B cell (primary cell): ENCODE measurements around the gene ARHGAP40. TPM values are rescaled to one million over a fixed set of nuclear protein-coding genes. Genes with fewer than 3 reads are reported as not detected.

Experiments used
- ATAC-seq: fragments of 200-7000 bp; cut with Tn5 transposase; one replicate; pipeline ENCODE4 v1.10.0; 2021; ENCODE audit warnings: low read depth, mild to moderate bottlenecking, moderate number of reproducible peaks, moderate library complexity
- CTCF ChIA-PET: fragments of 350-600 bp; sonication (Branson Sonifier 250); formaldehyde crosslinking; loops from one replicate; lab custom pipeline; 2021; ENCODE audit warnings: antibody characterized with exemption, inconsistent platforms; lab: Charles Lee
- POLR2A ChIA-PET: fragments of 350-600 bp; sonication (Branson Sonifier 250); formaldehyde crosslinking; loops from one replicate; lab custom pipeline; 2021; ENCODE audit warnings: antibody characterized with exemption; lab: Charles Lee
- DNase-seq: peaks from one replicate; pipeline ENCODE4 v3.0.0; 2013
- H2AFZ ChIP-seq: 2 replicates; pipeline ENCODE4 v1.6.1; 2012; ENCODE audit warnings: mild to moderate bottlenecking, low read depth, low read length; ENCODE audit not compliant: insufficient read depth, poor library complexity, severe bottlenecking
- H3K27ac ChIP-seq, 2 donors: 1 replicate in 1 of 2; 2 replicates in 1 of 2; pipeline ENCODE4 v1.5.1; 2012 to 2013; ENCODE audit warnings: low read length in 2 of 2, mild to moderate bottlenecking in 2 of 2, moderate library complexity in 1 of 2
- H3K27me3 ChIP-seq, 4 experiments: fragments of 200-600 bp in 1 of 4; sonication (generic) in 1 of 4; replicated peaks in 1 of 4; 1 replicate in 2 of 4; 2 replicates in 2 of 4; pipeline versions ENCODE4 v1.6.1 to v1.7.0; 2013 to 2016; ENCODE audit warnings: low read length in 3 of 4, mild to moderate bottlenecking in 2 of 4, mixed read lengths in 1 of 4, moderate library complexity in 1 of 4; ENCODE audit not compliant: insufficient read depth in 4 of 4, control insufficient read depth in 3 of 4; ENCODE audit errors: control extremely low read depth in 1 of 4
- H3K36me3 ChIP-seq, 2 experiments: replicated peaks in 1 of 2; 1 replicate in 1 of 2; 2 replicates in 1 of 2; pipeline versions ENCODE4 v1.6.1 to v1.7.1; 2013; ENCODE audit warnings: low read length in 1 of 2; ENCODE audit not compliant: insufficient read depth in 2 of 2, control insufficient read depth in 1 of 2; ENCODE audit errors: control extremely low read depth in 1 of 2, extremely low read depth in 1 of 2
- H3K4me1 ChIP-seq, 2 donors: fragments of 200-600 bp in 1 of 2; sonication (generic) in 1 of 2; 1 replicate in 1 of 2; 2 replicates in 1 of 2; pipeline versions ENCODE4 v1.5.1 to v1.6.1; 2013 to 2017; ENCODE audit warnings: low read length in 2 of 2; ENCODE audit not compliant: control insufficient read depth in 2 of 2, insufficient read depth in 2 of 2
- H3K4me2 ChIP-seq: replicated peaks from 2 replicates; pipeline ENCODE3; 2012; ENCODE audit warnings: mild to moderate bottlenecking, low read depth, low read length; ENCODE audit not compliant: poor library complexity, severe bottlenecking
- H3K4me3 ChIP-seq, 5 experiments: fragments of 200-600 bp in 1 of 5; sonication (generic) in 1 of 5; 1 replicate in 3 of 5; 2 replicates in 2 of 5; pipeline versions ENCODE4 v1.5.1 to v1.7.0; 2011 to 2016; ENCODE audit warnings: low read length in 4 of 5, mild to moderate bottlenecking in 4 of 5, low read depth in 2 of 5, control low read depth in 1 of 5, moderate library complexity in 1 of 5; ENCODE audit not compliant: insufficient read depth in 1 of 5; ENCODE audit errors: control extremely low read depth in 1 of 5, extremely low read depth in 1 of 5
- H3K79me2 ChIP-seq: fragments of 200-600 bp; sonication (generic); one replicate; pipeline ENCODE4 v1.6.0; 2016; ENCODE audit warnings: low read length; ENCODE audit not compliant: control insufficient read depth, insufficient read depth
- H3K9ac ChIP-seq: fragments of 200-600 bp; sonication (generic); 2 replicates; pipeline ENCODE4 v1.6.1; 2017; ENCODE audit warnings: mild to moderate bottlenecking, low read length, moderate library complexity
- H3K9me3 ChIP-seq, 3 donors: one replicate each; pipeline versions ENCODE4 v1.6.1 to v1.7.1; 2013; ENCODE audit warnings: low read length in 2 of 3; ENCODE audit not compliant: control insufficient read depth in 2 of 3, insufficient read depth in 1 of 3; ENCODE audit errors: control extremely low read depth in 1 of 3
- H4K20me1 ChIP-seq: 2 replicates; pipeline ENCODE4 v1.6.0; 2012; ENCODE audit warnings: mild to moderate bottlenecking, low read length; ENCODE audit not compliant: insufficient read depth, control insufficient read depth, poor library complexity, severe bottlenecking
- H3K27ac Mint-ChIP-seq: one replicate; pipeline ENCODE4 v1.8.0; 2021; ENCODE audit warnings: mixed read lengths
- H3K27me3 Mint-ChIP-seq: one replicate; pipeline ENCODE4 v1.8.0; 2021; ENCODE audit warnings: mixed read lengths
- H3K4me1 Mint-ChIP-seq: one replicate; pipeline ENCODE4 v1.8.0; 2021; ENCODE audit warnings: mixed read lengths
- H3K4me3 Mint-ChIP-seq: one replicate; pipeline ENCODE4 v1.8.0; 2021; ENCODE audit warnings: mixed read lengths
- H3K9me3 Mint-ChIP-seq: one replicate; pipeline ENCODE4 v1.8.0; 2022; ENCODE audit warnings: mixed read lengths; ENCODE audit not compliant: insufficient read depth
- CTCF ChIP-seq: fragments of 200-600 bp; IDR thresholded peaks from one replicate; pipeline ENCODE4 v1.8.0; 2022; ENCODE audit warnings: antibody characterized with exemption, mild to moderate bottlenecking
- EZH2 ChIP-seq: IDR thresholded peaks from 2 replicates; pipeline ENCODE4 v1.6.1; 2012; ENCODE audit warnings: borderline replicate concordance, low read depth, mild to moderate bottlenecking, moderate library complexity, low read length; ENCODE audit not compliant: insufficient read depth, poor library complexity, severe bottlenecking
- WGBS: methylation state at CpG from one replicate; pipeline ENCODE4 v1.1.5; 2013; ENCODE audit warnings: missing lambda C conversion rate; ENCODE audit not compliant: insufficient coverage; 5-methylcytosine and 5-hydroxymethylcytosine counted together
- intact Hi-C: fragments of 100-400 bp; cut with micrococcal nuclease; formaldehyde crosslinking; loops from one replicate; pipeline ENCODE4 v1.10.0; 2022
- polyA plus RNA-seq: library from polyadenylated mRNA; depleted of rRNA; stranded (reverse); fragments of >200 nt; gene quantifications from 2 replicates; pipeline ENCODE4 v1.2.3, GENCODE V29; 2012
- total RNA-seq, 2 donors: library from RNA; stranded (reverse); fragments of 120-200 nt in 1 of 2; gene quantifications; 1 replicate in 1 of 2; 2 replicates in 1 of 2; pipeline versions ENCODE4 v1.2.3 to v1.2.4, GENCODE V29; 2013 to 2022

The ARHGAP40 gene
- total and polyA plus RNA-seq, 2 donors (not counting 1 experiment from before 2014, with no cell fraction given): not detected

DNA sequence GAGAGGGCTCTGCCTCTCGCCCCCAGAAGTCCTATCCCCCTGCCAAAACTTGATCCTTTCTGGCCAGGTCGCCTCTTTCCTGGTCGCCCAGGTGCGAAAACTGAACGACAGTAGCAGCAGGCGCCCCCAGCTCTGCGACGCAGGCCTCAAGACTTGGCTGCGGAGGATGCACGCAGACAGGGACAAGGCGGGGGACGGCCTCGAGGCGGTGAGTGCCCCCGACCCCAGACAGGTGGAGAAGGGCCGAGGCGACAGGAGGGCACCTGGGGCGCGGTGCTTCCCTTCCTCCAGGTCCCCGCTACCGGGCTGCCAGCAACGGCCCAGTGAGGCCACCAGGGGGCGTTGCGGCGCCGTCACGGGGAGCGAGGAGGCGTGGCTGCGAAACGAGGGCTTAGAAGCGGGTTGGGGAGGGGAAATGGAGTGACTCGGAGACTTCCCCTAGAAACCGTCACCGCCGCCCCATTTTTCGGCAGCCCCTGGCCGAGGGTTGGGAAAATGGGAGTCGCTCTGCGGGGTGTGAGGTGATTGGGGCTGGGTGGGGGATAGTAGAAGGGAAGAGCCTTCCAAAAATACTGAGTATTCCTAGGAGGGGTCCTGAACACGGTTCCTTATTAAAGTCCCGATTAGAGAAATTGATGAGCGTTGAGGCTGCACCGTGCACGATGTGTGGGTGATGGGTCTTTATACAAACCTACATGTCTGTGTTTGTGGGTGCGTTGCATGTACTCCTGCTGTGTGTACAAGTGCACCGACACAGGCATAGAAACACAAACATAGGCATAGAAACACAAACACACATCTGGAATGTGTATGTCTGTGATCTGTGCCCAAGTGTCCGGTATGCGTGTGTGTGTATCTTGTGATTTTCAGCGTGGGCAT lies 44.6 kb downstream of the ARHGAP40 start:
- Histone ChIP-seq H3K9ac (peak overlapping the region; percentile 37), H3K4me3 (peak overlapping the region in 4 of 5 experiments; percentile 14 to 42 (median 36)), H3K27ac (no peak overlapping the region), H3K9me3 (peaks cover 0 to 6% (median 0%) of the 10 kb centered on the region in 3 donors), H4K20me1 (no peaks in the 10 kb centered on the region), H2AFZ (peak overlapping the region; percentile 53), H3K4me1 (peaks cover 12 to 13% of the 10 kb centered on the region in 2 donors), H3K79me2 (no peaks in the 10 kb centered on the region), H3K36me3 (no peaks in the 10 kb centered on the region), H3K27me3 (peaks cover 0 to 46% (median 21%) of the 10 kb centered on the region in 4 experiments), H3K4me2 (peak overlapping the region; percentile 70)
- ATAC-seq (peak; percentile 98), DNase-seq (peak; percentile 92)
- Mint-ChIP-seq H3K4me3 (peak overlapping the region; percentile 87), H3K9me3 (no peaks in the 10 kb centered on the region), H3K27me3 (peaks cover 54% of the 10 kb centered on the region), H3K4me1 (peaks cover 20% of the 10 kb centered on the region), H3K27ac (no peak overlapping the region)
- 7% methylated on average over 43 of the region's 50 CpGs for WGBS
- TF ChIP-seq CTCF (peak; percentile 99), EZH2 (no peak)
- ChIA-PET CTCF (interaction anchor here (0.6 to 8.9 kb wide), 14 partner anchors 8 to 405 kb away, joined by 3 to 102 read pairs (median 4); partner anchors contain the start of genes ACTR5 and DHX35), POLR2A (no interaction called here)
- intact Hi-C loops: loop anchor here (1.0 to 5.0 kb wide), 8 partner anchors 86 to 435 kb away; partner anchors contain the start of genes DHX35 and FAM83D
